Erythroblast (primary cell): ENCODE measurements around the gene CTSL.

Experiments
- GATA1 ChIP-seq: IDR thresholded peaks from 2 replicates; pipeline ENCODE4 v1.6.1; 2011; ENCODE audit warnings: low read depth, mild to moderate bottlenecking, control low read depth, low read length, moderate library complexity
- POLR2A ChIP-seq: IDR thresholded peaks from 2 replicates; pipeline ENCODE4 v1.6.1; 2011; ENCODE audit warnings: mild to moderate bottlenecking, low read length

DNA sequence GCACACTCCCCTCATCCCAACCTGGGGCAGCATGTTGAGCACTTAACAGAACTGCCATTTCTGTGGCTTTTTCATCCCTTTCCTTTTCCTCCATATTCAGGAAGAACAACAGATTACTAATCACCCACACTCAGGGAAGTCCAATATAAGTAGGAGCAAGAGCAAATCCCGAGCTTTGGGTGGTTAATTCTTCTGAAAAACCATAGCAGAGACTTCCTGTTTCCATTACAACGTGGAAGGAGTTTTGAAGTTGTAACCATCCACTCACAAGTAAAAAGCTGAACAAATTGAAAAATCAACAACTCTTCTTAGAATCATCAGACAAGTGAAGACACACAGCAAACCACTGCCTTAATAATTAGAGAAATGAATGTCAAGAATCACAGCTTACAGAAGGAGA lies 8.2 kb downstream of the CTSL start:
- no peak for TF ChIP-seq POLR2A
- TF ChIP-seq GATA1 = no peak
